OCI-LY3 (cell line): ENCODE results near the gene TTLL11.

Experiments
- H2AFZ ChIP-seq: fragments of 200-600, 300-600 bp; shearing (Covaris generic); 2 replicates; pipeline ENCODE4 v1.6.0; 2014; ENCODE audit warnings: antibody characterized with exemption, low read depth, low read length
- H3K27ac ChIP-seq: fragments of 200-600, 300-600 bp; sonication (generic); 2 replicates; pipeline ENCODE4 v1.5.1; 2014; ENCODE audit warnings: mild to moderate bottlenecking, low read length, moderate library complexity, mixed read lengths
- H3K27me3 ChIP-seq: fragments of 200-600, 300-600 bp; sonication (generic); 2 replicates; pipeline ENCODE4 v1.6.1; 2014; ENCODE audit warnings: low read depth, low read length, mixed read lengths
- H3K36me3 ChIP-seq: fragments of 200-600, 300-600 bp; sonication (generic); replicated peaks from 2 replicates; pipeline ENCODE3; 2014; ENCODE audit warnings: low read depth, low read length, mixed read lengths
- H3K4me1 ChIP-seq: fragments of 300-600, 200-600 bp; sonication (generic); 2 replicates; pipeline ENCODE4 v1.6.1; 2014; ENCODE audit warnings: low read length, mixed read lengths
- H3K4me2 ChIP-seq: fragments of 200-600, 300-600 bp; sonication (generic); 2 replicates; pipeline ENCODE4 v1.6.1; 2014; ENCODE audit warnings: low read length, mixed read lengths
- H3K4me3 ChIP-seq: fragments of 300-600, 200-600 bp; sonication (generic); 2 replicates; pipeline ENCODE4 v1.5.1; 2014; ENCODE audit warnings: antibody characterized with exemption, mild to moderate bottlenecking, low read length, moderate library complexity
- H3K79me2 ChIP-seq: fragments of 300-600, 200-600 bp; shearing (Covaris generic); 2 replicates; pipeline ENCODE4 v1.6.1; 2014; ENCODE audit warnings: mild to moderate bottlenecking, low read length, mixed read lengths
- H3K9ac ChIP-seq: fragments of 300-600, 200-600 bp; shearing (Covaris generic); 2 replicates; pipeline ENCODE4 v1.6.0; 2014; ENCODE audit warnings: mild to moderate bottlenecking, low read length, moderate library complexity
- H3K9me3 ChIP-seq: fragments of 200-600, 300-600 bp; shearing (Covaris generic); 2 replicates; pipeline ENCODE4 v1.6.1; 2014; ENCODE audit warnings: low read length, mixed read lengths; ENCODE audit not compliant: insufficient read depth
- H4K20me1 ChIP-seq: fragments of 200-600, 300-600 bp; sonication (generic); 2 replicates; pipeline ENCODE4 v1.6.1; 2016; ENCODE audit warnings: low read length, mixed read lengths; ENCODE audit not compliant: insufficient read depth
- EZH2phosphoT487 ChIP-seq: fragments of 200-600 bp; shearing (Covaris generic); IDR thresholded peaks from 2 replicates; pipeline ENCODE4 v1.6.1; 2018; ENCODE audit warnings: antibody characterized with exemption, mixed run types, low read depth
- TF ChIP-seq, protein P1 (sequence below): fragments of 200-600, 300-600 bp; sonication (generic); IDR thresholded peaks from 2 replicates; pipeline ENCODE4 v1.5.1; 2014; ENCODE audit warnings: antibody characterized with exemption, low read length, low read depth

Gene TTLL11

DNA sequence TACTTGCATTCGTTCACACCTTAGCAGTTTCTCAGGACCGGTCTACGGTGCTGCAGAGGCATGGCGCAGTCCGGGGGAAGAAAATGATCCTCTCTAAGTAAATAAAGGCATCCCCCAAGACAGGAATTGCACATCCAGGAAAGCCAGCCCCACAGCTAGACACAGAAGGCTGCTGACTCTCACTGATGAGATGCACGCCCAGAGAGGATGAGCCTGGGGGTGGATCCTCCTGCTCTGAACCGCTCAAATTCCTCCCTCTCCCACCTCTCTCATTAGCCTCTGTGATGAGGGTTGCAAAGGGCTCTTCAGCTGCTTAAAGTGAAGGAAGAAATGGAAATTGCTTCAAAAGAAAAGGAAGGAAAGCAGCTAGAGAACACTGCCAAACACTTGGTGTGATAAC lies 132.4 kb downstream of the TTLL11 start:
- Histone ChIP-seq H3K27ac (no peak overlapping the region), H3K27me3 (no peaks in the 10 kb centered on the region), H3K9me3 (no peaks in the 10 kb centered on the region), H3K4me1 (peaks cover 4% of the 10 kb centered on the region; the same call in 1 of the 2 replicates), H3K4me3 (no peak overlapping the region), H3K36me3 (no peaks in the 10 kb centered on the region), H4K20me1 (no peaks in the 10 kb centered on the region), H3K9ac (no peak overlapping the region), H3K79me2 (no peaks in the 10 kb centered on the region), H3K4me2 (no peak overlapping the region), H2AFZ (no peak overlapping the region)
- TF ChIP-seq EZH2phosphoT487: no peak
- TF ChIP-seq, protein P1, sequence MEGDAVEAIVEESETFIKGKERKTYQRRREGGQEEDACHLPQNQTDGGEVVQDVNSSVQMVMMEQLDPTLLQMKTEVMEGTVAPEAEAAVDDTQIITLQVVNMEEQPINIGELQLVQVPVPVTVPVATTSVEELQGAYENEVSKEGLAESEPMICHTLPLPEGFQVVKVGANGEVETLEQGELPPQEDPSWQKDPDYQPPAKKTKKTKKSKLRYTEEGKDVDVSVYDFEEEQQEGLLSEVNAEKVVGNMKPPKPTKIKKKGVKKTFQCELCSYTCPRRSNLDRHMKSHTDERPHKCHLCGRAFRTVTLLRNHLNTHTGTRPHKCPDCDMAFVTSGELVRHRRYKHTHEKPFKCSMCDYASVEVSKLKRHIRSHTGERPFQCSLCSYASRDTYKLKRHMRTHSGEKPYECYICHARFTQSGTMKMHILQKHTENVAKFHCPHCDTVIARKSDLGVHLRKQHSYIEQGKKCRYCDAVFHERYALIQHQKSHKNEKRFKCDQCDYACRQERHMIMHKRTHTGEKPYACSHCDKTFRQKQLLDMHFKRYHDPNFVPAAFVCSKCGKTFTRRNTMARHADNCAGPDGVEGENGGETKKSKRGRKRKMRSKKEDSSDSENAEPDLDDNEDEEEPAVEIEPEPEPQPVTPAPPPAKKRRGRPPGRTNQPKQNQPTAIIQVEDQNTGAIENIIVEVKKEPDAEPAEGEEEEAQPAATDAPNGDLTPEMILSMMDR: no peak

- TF ChIP-seq EZH2phosphoT487: no peak
- TF ChIP-seq, protein P1: no peak
- H3K9ac ChIP-seq: no peak overlapping the region
- H3K9me3 ChIP-seq: no peaks in the 10 kb centered on the region
- H3K27ac ChIP-seq: no peak overlapping the region
- H2AFZ ChIP-seq: no peak overlapping the region
- H3K27me3 ChIP-seq: no peaks in the 10 kb centered on the region
- no peaks in the 10 kb centered on the region for H3K36me3 ChIP-seq
- no peaks in the 10 kb centered on the region for H4K20me1 ChIP-seq
- H3K79me2 ChIP-seq: no peaks in the 10 kb centered on the region
- no peak overlapping the region for H3K4me2 ChIP-seq
- H3K4me1 ChIP-seq: peaks cover 4% of the 10 kb centered on the region; the same call in 1 of the 2 replicates
- H3K4me3 ChIP-seq: no peak overlapping the region
Measured at GRCh38 chr9:121958530-121958929, 134.6 kb downstream of the TTLL11 start.

DNA sequence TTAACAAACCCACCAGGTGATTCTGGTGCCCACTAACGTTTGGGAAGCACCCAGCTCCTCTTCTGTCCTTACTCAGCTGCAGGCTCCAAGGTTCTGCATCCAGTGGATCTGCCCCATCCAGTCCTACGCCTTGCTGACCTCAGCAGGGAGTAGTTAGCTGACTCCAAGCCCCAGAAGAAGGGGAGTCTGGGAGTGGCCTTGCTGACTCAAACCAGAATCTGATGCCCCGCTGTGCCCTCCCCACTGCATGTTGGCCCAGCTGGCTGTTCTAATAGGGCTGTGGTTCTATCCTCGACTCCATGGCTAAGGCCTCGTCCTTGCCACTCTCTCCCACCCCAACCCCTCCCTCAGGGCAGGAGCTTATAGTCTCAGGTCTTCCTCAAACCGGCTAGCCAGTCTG lies 136.3 kb downstream of the TTLL11 start:
- Histone ChIP-seq H3K9ac (no peak overlapping the region), H3K9me3 (no peaks in the 10 kb centered on the region), H3K4me2 (no peak overlapping the region), H4K20me1 (no peaks in the 10 kb centered on the region), H3K4me1 (peaks cover 4% of the 10 kb centered on the region; the same call in 1 of the 2 replicates), H3K27ac (no peak overlapping the region), H3K36me3 (no peaks in the 10 kb centered on the region), H3K79me2 (no peaks in the 10 kb centered on the region), H3K27me3 (no peaks in the 10 kb centered on the region), H2AFZ (no peak overlapping the region), H3K4me3 (no peak overlapping the region)
- TF ChIP-seq EZH2phosphoT487: no peak
- TF ChIP-seq, protein P1: no peak

DNA sequence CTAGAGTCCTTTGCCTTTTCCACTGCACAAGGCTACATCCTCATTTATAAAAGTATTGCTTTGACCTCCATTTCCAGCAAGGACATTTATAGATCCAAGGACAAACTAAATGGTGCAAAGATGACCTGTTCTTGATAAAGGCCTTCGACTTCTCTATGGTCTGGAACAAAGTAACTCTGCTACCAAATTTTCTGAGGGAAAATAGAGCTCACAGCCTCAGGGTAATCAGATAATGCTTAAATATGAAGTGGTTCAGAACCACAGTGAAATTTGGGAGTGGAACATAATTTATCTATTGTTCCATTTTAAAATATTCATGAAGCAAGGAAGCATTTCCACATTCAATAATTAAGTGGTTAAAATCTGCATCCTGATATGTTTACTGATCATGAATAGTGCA lies 137.5 kb downstream of the TTLL11 start:
- H3K4me2 ChIP-seq: no peak overlapping the region
- no peak overlapping the region for H3K27ac ChIP-seq
- no peaks in the 10 kb centered on the region for H3K79me2 ChIP-seq
- TF ChIP-seq, protein P1: no peak
- no peak for TF ChIP-seq EZH2phosphoT487
- peaks cover 4% of the 10 kb centered on the region; the same call in 1 of the 2 replicates for H3K4me1 ChIP-seq
- H3K4me3 ChIP-seq: no peak overlapping the region
- H3K9ac ChIP-seq: no peak overlapping the region
- no peaks in the 10 kb centered on the region for H4K20me1 ChIP-seq
- H3K36me3 ChIP-seq: no peaks in the 10 kb centered on the region
- no peaks in the 10 kb centered on the region for H3K27me3 ChIP-seq
- H2AFZ ChIP-seq: no peak overlapping the region
- H3K9me3 ChIP-seq: no peaks in the 10 kb centered on the region
